Left lung (tissue), 10 donors: ENCODE results near the gene CIDEA. TPM values are rescaled to one million over a fixed set of nuclear protein-coding genes. Genes with fewer than 3 reads are reported as not detected.
"Not testable (repeated sequence)": the region's sequence is repeated elsewhere in the genome, so short reads cannot be mapped to it uniquely, and the experiment has no call there.

Source experiments
- ATAC-seq: fragments of 200-7000 bp; cut with Tn5 transposase; one replicate; pipeline ENCODE4 v1.9.1; 2020; ENCODE audit warnings: moderate library complexity
- DNase-seq, 4 donors: peaks; one replicate each; pipeline ENCODE4 v3.0.0-alpha.2; 2013 to 2020
- H3K27ac ChIP-seq, 2 donors: fragments of 200-600 bp; sonication (generic) in 1 of 2; one replicate each; pipeline versions ENCODE4 v1.5.0 to v1.8.0; 2020 to 2021
- H3K27me3 ChIP-seq, 2 donors: fragments of 200-600 bp; sonication (generic) in 1 of 2; one replicate each; pipeline versions ENCODE4 v1.5.0 to v1.8.0; 2020 to 2021
- H3K36me3 ChIP-seq, 2 donors: fragments of 200-600 bp; sonication (generic) in 1 of 2; one replicate each; pipeline versions ENCODE4 v1.5.0 to v1.8.0; 2020 to 2021
- H3K4me1 ChIP-seq, 2 donors: fragments of 200-600 bp; one replicate each; pipeline ENCODE4 v1.8.0; 2021
- H3K4me3 ChIP-seq, 2 donors: fragments of 200-600 bp; sonication (generic) in 1 of 2; one replicate each; pipeline versions ENCODE4 v1.5.0 to v1.8.0; 2020 to 2021; ENCODE audit warnings: mild to moderate bottlenecking in 1 of 2
- H3K9me3 ChIP-seq, 2 donors: fragments of 200-600 bp; sonication (generic) in 1 of 2; one replicate each; pipeline versions ENCODE4 v1.5.0 to v1.8.0; 2020 to 2021
- CTCF ChIP-seq, 2 donors: fragments of 200-600 bp; sonication (generic) in 1 of 2; IDR thresholded peaks; one replicate each; pipeline versions ENCODE4 v1.5.0 to v1.8.0; 2021; ENCODE audit warnings: antibody characterized with exemption in 2 of 2
- intact Hi-C, 2 donors: fragments of 100-400 bp; cut with DNase I; formaldehyde crosslinking; loops; one replicate each; pipeline versions ENCODE4 v1.11.2 to v1.14.2; 2022
- polyA plus RNA-seq, 6 donors: library from polyadenylated mRNA; unstranded; fragments of 120-200 nt; gene quantifications; one replicate each; pipeline ENCODE4 v1.2.1, GENCODE V29; 2013; ENCODE audit not compliant: insufficient read length in 6 of 6
- total RNA-seq, 2 donors: library from RNA; stranded (reverse); fragmentation: NEBNext Ultra II Directional; extraction: Animal tissue kit (Norgen Biotek cat#: 25700); gene quantifications; one replicate each; pipeline ENCODE4 v1.2.1, GENCODE V29; 2021
- donor health status: DM: no; HTN: yes; CAD: no.
- donor health status: DM: no; HTN: no; CAD: no.

CIDEA gene
- total and polyA plus RNA-seq, 8 donors, result 0.77 to 2.2 (median 1.8) TPM; not detected in 2

- H3K9me3 ChIP-seq, H3K36me3 ChIP-seq, intact Hi-C loops, ATAC-seq, DNase-seq, H3K27ac ChIP-seq, H3K4me3 ChIP-seq, H3K27me3 ChIP-seq, H3K4me1 ChIP-seq: not testable (repeated sequence)
These were observed 25.9 kb upstream of the CIDEA start for GRCh38 chr18:12228308-12228707.

GRCh38 chr18:12230561-12230960, 23.6 kb upstream of the CIDEA start:
- H3K9me3 ChIP-seq, intact Hi-C loops, H3K27ac ChIP-seq, H3K4me3 ChIP-seq, H3K36me3 ChIP-seq, ATAC-seq, DNase-seq, H3K27me3 ChIP-seq, H3K4me1 ChIP-seq: not testable (repeated sequence)

GRCh38 chr18:12231040-12231882, 22.9 kb upstream of the CIDEA start:
- Histone ChIP-seq H3K9me3 (no peaks in the 10 kb centered on the region), H3K27ac (no peak overlapping the region), H3K4me3 (no peak overlapping the region), H3K36me3 (no peaks in the 10 kb centered on the region), H3K4me1 (no peaks in the 10 kb centered on the region), H3K27me3 (no peaks in the 10 kb centered on the region)
- intact Hi-C loops, result no loop called here
- no peak for TF ChIP-seq CTCF (IDR thresholded peaks at IDR 0.05)
- DNase-seq (no peak), ATAC-seq (no peak)

- intact Hi-C loops, result no loop called here
- no peak for TF ChIP-seq CTCF (IDR thresholded peaks at IDR 0.05)
These were observed 22.2 kb upstream of the CIDEA start for GRCh38 chr18:12231986-12232385.

GRCh38 chr18:12233378-12233777, 20.8 kb upstream of the CIDEA start:
- ATAC-seq (no peak), DNase-seq (no peak)
- Histone ChIP-seq H3K27me3 (peaks cover 0 to 10% of the 10 kb centered on the region in 2 donors), H3K27ac (no peak overlapping the region), H3K4me1 (peaks cover 0 to 2% of the 10 kb centered on the region in 2 donors), H3K9me3 (no peaks in the 10 kb centered on the region), H3K4me3 (no peak overlapping the region), H3K36me3 (no peaks in the 10 kb centered on the region)
- no peak for TF ChIP-seq CTCF (IDR thresholded peaks at IDR 0.05)
- intact Hi-C loops, result no loop called here

More at GRCh38 chr18:12231986-12232385, 22.2 kb upstream of the CIDEA start:
- Histone ChIP-seq H3K4me3 (no peak overlapping the region), H3K27ac (no peak overlapping the region), H3K36me3 (no peaks in the 10 kb centered on the region), H3K27me3 (peaks cover 0 to 5% of the 10 kb centered on the region in 2 donors), H3K4me1 (peaks cover 0 to 1% of the 10 kb centered on the region in 2 donors), H3K9me3 (no peaks in the 10 kb centered on the region)
- ATAC-seq, result no peak
- no peak for DNase-seq

GRCh38 chr18:12234451-12235190, 19.5 kb upstream of the CIDEA start:
- Histone ChIP-seq H3K9me3 (no peaks in the 10 kb centered on the region), H3K36me3 (no peaks in the 10 kb centered on the region), H3K27me3 (peaks cover 0 to 10% of the 10 kb centered on the region in 2 donors), H3K4me1 (peaks cover 0 to 2% of the 10 kb centered on the region in 2 donors), H3K27ac (no peak overlapping the region), H3K4me3 (no peak overlapping the region)
- TF ChIP-seq CTCF (IDR thresholded peaks at IDR 0.05), result no peak
- no peak for DNase-seq
- intact Hi-C loops, result no loop called here
- ATAC-seq, result no peak
